Cardiac muscle cell (in vitro differentiated cells and primary cell): ENCODE data around the gene ZAR1L. TPM values are rescaled to one million over a fixed set of nuclear protein-coding genes. Genes with fewer than 3 reads are reported as not detected.
A peak's percentile ranks its signal among the peaks of the same experiment; 100 is the strongest.
"Not testable (repeated sequence)": the region's sequence is repeated elsewhere in the genome, so short reads cannot be mapped to it uniquely, and the experiment has no call there.

Experiments used
- DNase-seq, 2 donors: peaks; one replicate each; pipeline versions ENCODE4 v3.0.0 to v3.0.0-alpha.2; 2010 to 2017; ENCODE audit warnings: low read depth in 1 of 2, low spot score in 1 of 2
- H3K27ac ChIP-seq: fragments of 200-600 bp; sonication (generic); 2 replicates; pipeline ENCODE4 v1.5.1; 2016
- H3K27me3 ChIP-seq: fragments of 200-600 bp; sonication (generic); 2 replicates; pipeline ENCODE4 v1.6.0; 2016; ENCODE audit warnings: control low read depth
- H3K36me3 ChIP-seq: fragments of 200-600 bp; sonication (generic); 2 replicates; pipeline ENCODE4 v1.5.1; 2016; ENCODE audit warnings: control low read depth
- H3K4me1 ChIP-seq: fragments of 200-600 bp; sonication (generic); 2 replicates; pipeline ENCODE4 v1.8.1; 2017; ENCODE audit warnings: low read depth, mild to moderate bottlenecking, mixed run types
- H3K4me3 ChIP-seq: fragments of 200-600 bp; sonication (generic); 2 replicates; pipeline ENCODE4 v1.5.1; 2016; ENCODE audit warnings: mild to moderate bottlenecking
- H3K9me3 ChIP-seq: fragments of 200-600 bp; sonication (generic); 2 replicates; pipeline ENCODE4 v1.5.1; 2017; ENCODE audit warnings: low read depth, mild to moderate bottlenecking, control low read depth
- CTCF ChIP-seq: IDR thresholded peaks from 2 replicates; pipeline ENCODE4 v1.5.1; 2012; ENCODE audit warnings: low read depth, mild to moderate bottlenecking, low read length
- polyA plus RNA-seq: library from polyadenylated mRNA; unstranded; fragments of >200 nt; fragmentation: Nextera tagmentation; extraction: Ambion mirVana; gene quantifications from 2 replicates; pipeline ENCODE4 v1.2.1, GENCODE V29; 2016
- total RNA-seq: library from RNA; depleted of rRNA; stranded (reverse); fragments of >200 nt; gene quantifications from 2 replicates; pipeline ENCODE4 v1.2.3, GENCODE V29; 2016

The ZAR1L gene, protein sequence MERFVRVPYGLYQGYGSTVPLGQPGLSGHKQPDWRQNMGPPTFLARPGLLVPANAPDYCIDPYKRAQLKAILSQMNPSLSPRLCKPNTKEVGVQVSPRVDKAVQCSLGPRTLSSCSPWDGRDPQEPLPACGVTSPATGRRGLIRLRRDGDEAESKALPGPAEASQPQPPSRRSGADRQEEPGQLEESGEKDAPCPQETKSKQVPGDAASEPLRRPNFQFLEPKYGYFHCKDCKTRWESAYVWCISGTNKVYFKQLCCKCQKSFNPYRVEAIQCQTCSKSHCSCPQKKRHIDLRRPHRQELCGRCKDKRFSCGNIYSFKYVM
- not detected in 2 replicates for total RNA-seq
- not detected in 2 replicates for polyA plus RNA-seq

GRCh38 chr13:32315238-32316027 lies at the start of gene ZAR1L, which contains the start of gene BRCA2:
Gene ZAR1L (minus strand): TSS chr13:32315363. CDS start chr13:32311925, 3,438 bp downstream.
Gene BRCA2 (plus strand): TSS chr13:32315508. CDS start chr13:32316461, 953 bp downstream.
- H3K36me3 ChIP-seq, result no peaks in the 10 kb centered on the region
- no peaks in the 10 kb centered on the region for H3K27me3 ChIP-seq
- no peaks in the 10 kb centered on the region for H3K9me3 ChIP-seq
- H3K4me3 ChIP-seq, result peak within 1 kb of the TSS; percentile 58
- H3K4me1 ChIP-seq, result no peaks in the 10 kb centered on the region
- peak; percentile 91 to 95 for DNase-seq
- TF ChIP-seq CTCF, result no peak
- peak within 1 kb of the TSS; percentile 85 for H3K27ac ChIP-seq

DNA sequence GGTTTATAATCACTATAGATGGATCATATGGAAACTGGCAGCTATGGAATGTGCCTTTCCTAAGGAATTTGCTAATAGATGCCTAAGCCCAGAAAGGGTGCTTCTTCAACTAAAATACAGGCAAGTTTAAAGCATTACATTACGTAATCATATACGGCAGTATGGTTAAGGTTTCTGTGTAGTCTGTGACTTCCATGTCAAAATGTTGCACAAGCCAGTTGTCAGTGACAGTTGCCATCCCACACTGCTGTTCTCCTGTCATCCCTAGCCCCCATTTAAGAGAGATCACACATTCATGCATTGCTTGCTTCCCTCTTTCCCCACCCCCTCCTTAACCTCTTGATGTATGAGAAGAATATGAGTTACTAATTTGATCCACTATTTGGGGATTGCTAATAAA lies 47.4 kb upstream of the ZAR1L start:
- Histone ChIP-seq H3K27ac (no peak overlapping the region), H3K27me3 (no peaks in the 10 kb centered on the region), H3K36me3 (no peaks in the 10 kb centered on the region), H3K9me3 (no peaks in the 10 kb centered on the region), H3K4me1 (no peaks in the 10 kb centered on the region), H3K4me3 (no peak overlapping the region)
- TF ChIP-seq CTCF, result no peak
- no peak for DNase-seq

- not testable (repeated sequence) for H3K4me1 ChIP-seq, H3K4me3 ChIP-seq, H3K36me3 ChIP-seq, H3K27ac ChIP-seq, H3K9me3 ChIP-seq, H3K27me3 ChIP-seq, DNase-seq
These were observed 40.8 kb upstream of the ZAR1L start for GRCh38 chr13:32355935-32356334.

DNA sequence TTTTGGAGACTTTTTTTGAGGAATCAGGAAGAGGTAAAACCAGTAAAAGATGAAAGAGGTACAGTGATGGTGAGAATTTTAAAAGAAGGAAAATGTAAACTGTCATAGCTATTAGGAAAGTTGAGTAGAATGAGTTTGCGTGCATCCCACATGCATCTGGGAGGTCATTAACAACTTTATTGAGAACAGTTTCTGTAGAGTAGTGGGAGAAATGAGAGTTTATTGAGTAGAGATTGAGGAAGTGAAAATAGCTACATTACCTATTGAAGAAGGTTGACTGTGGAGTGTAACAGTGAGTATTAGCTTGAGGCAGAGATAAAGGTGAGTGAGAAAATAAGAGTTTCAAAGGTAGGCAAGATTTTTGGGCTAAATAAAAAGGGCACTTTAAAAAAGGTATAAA lies 38.9 kb upstream of the ZAR1L start:
- no peak overlapping the region for H3K4me3 ChIP-seq

GRCh38 chr13:32350839-32351441 lies 35.8 kb upstream of the ZAR1L start:
- not testable (repeated sequence) for H3K27me3 ChIP-seq, DNase-seq, H3K27ac ChIP-seq, H3K9me3 ChIP-seq, H3K4me1 ChIP-seq, H3K36me3 ChIP-seq, H3K4me3 ChIP-seq

More for the DNA sequence above, 38.9 kb upstream of the ZAR1L start:
- H3K27ac ChIP-seq, result no peak overlapping the region
- no peaks in the 10 kb centered on the region for H3K27me3 ChIP-seq
- H3K36me3 ChIP-seq, result no peaks in the 10 kb centered on the region
- DNase-seq, result no peak
- TF ChIP-seq CTCF, result no peak
- H3K9me3 ChIP-seq, result no peaks in the 10 kb centered on the region
- H3K4me1 ChIP-seq, result no peaks in the 10 kb centered on the region

DNA sequence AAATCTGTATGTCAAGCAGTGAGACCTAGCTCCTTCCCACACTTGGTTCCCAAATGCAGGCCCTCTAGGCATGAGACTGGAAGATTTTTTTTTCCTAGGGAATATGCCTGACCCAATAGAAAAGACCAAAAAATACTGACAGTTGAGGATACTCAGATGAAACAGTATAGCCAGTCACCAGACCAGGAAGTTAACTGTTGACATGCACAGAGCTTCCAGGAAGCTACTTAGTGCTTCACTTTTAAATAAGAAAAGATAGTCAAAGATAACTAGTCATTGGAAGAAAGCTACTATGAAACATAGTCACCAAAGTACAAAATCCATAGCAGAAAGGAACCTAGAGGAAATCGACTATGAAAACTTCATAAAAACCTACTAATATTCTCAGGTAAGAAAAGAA lies 32.5 kb upstream of the ZAR1L start:
- no peak for DNase-seq

More for the DNA sequence above, 32.5 kb upstream of the ZAR1L start:
- no peak overlapping the region for H3K4me3 ChIP-seq
- no peaks in the 10 kb centered on the region for H3K27me3 ChIP-seq
- H3K4me1 ChIP-seq, result no peaks in the 10 kb centered on the region
- no peaks in the 10 kb centered on the region for H3K9me3 ChIP-seq
- TF ChIP-seq CTCF, result no peak
- no peaks in the 10 kb centered on the region for H3K36me3 ChIP-seq
- H3K27ac ChIP-seq, result no peak overlapping the region
